Measurements from ENCODE around the gene PPP1R37.

PPP1R37 gene

GRCh38 chr19:45124021-45124420 is 31.0 kb downstream of the PPP1R37 start:
- ChIA-PET POLR2A (interaction anchor here (0.9 to 3.2 kb wide), 2 partner anchors 21 to 32 kb away, joined by 3 to 13 read pairs; partner anchors contain the start of gene PPP1R37), CTCF (interaction anchor here (0.7 to 4.2 kb wide), 4 partner anchors 12 to 63 kb away, joined by 3 to 30 read pairs (median 4); partner anchors contain the start of gene PPP1R37)
- Histone ChIP-seq H3K36me3 (ENCODE audit: control insufficient read depth in 2 of 2, insufficient read depth in 1 of 2, low read length in 2 of 2) (peaks cover 0 to 3% of the 10 kb centered on the region in 2 experiments; a peak in 2 of 3 replicates), H3K4me3 (ENCODE audit: low read depth, low read length) (no peak overlapping the region), H3K27ac (ENCODE audit: extremely low read depth, low read depth, low read length) (0 out of 2 replicates have a peak overlapping the region, but pooled peaks have one; percentile 22), H3K9me3 (ENCODE audit: control insufficient read depth, insufficient read depth, low read depth, low read length) (no peaks in the 10 kb centered on the region), H3K4me1 (ENCODE audit: control insufficient read depth, insufficient read depth, low read length) (peaks cover 8% of the 10 kb centered on the region)
- TF ChIP-seq PBX3 (CRISPR knock-in tag; IDR thresholded peaks at IDR 0.05): no peak
- no peak for TF ChIP-seq ZNF704 (tag by site-specific recombination; IDR thresholded peaks at IDR 0.05)
- TF ChIP-seq ZNF221 (tag by site-specific recombination; IDR thresholded peaks at IDR 0.05; ENCODE audit: borderline replicate concordance): no peak
- TF ChIP-seq ZXDB (tag by site-specific recombination; IDR thresholded peaks at IDR 0.05): no peak
- no peak for TF ChIP-seq KLF1 (tag by site-specific recombination; IDR thresholded peaks at IDR 0.05)
- no peak for TF ChIP-seq ZNF785 (tag by site-specific recombination; IDR thresholded peaks at IDR 0.05)
- TF ChIP-seq ZNF248 (tag by site-specific recombination; IDR thresholded peaks at IDR 0.05): no peak
- TF ChIP-seq IKZF3 (tag by site-specific recombination; IDR thresholded peaks at IDR 0.05): no peak
- no peak for TF ChIP-seq YY2 (tag by site-specific recombination; IDR thresholded peaks at IDR 0.05)
- TF ChIP-seq ZNF555 (tag by site-specific recombination; conservative IDR thresholded peaks at IDR 0.05): no peak

- Histone ChIP-seq H3K36me3 (ENCODE audit: control insufficient read depth in 2 of 2, insufficient read depth in 1 of 2, low read length in 2 of 2) (peaks cover 0 to 3% of the 10 kb centered on the region in 2 experiments; a peak in 1 of 3 replicates), H3K4me3 (ENCODE audit: low read depth, low read length) (no peak overlapping the region), H3K9me3 (ENCODE audit: control insufficient read depth, insufficient read depth, low read depth, low read length) (no peaks in the 10 kb centered on the region), H3K4me1 (ENCODE audit: control insufficient read depth, insufficient read depth, low read length) (peaks cover 10% of the 10 kb centered on the region), H3K27ac (ENCODE audit: extremely low read depth, low read depth, low read length) (no peak overlapping the region)
- TF ChIP-seq ZBTB20 (tag by site-specific recombination; IDR thresholded peaks at IDR 0.05) (no peak), YY2 (tag by site-specific recombination; IDR thresholded peaks at IDR 0.05) (no peak), ZNF148 (tag by site-specific recombination; IDR thresholded peaks at IDR 0.05; ENCODE audit: borderline replicate concordance) (no peak), ZNF114 (tag by site-specific recombination; IDR thresholded peaks at IDR 0.05) (no peak)
- POLR2A ChIA-PET: interaction anchor here (0.9 to 3.2 kb wide), 2 partner anchors 24 to 33 kb away, joined by 3 to 13 read pairs; partner anchors contain the start of gene PPP1R37
- CTCF ChIA-PET: interaction anchor here (0.6 to 4.2 kb wide), 23 partner anchors 9 to 317 kb away, joined by 3 to 30 read pairs (median 5); partner anchors contain the start of genes BLOC1S3, PPP1R37, TRAPPC6A and ZNF296
Observed at GRCh38 chr19:45125360-45125759, 32.4 kb downstream of the PPP1R37 start.

GRCh38 chr19:45125975-45126493 is 33.1 kb downstream of the PPP1R37 start:
- H3K27ac ChIP-seq (ENCODE audit: extremely low read depth, low read depth, low read length): no peak overlapping the region
- ChIA-PET POLR2A (interaction anchor here (3.2 kb wide), 1 partner anchor 34 kb away, joined by 13 read pairs; the partner anchor contains the start of gene PPP1R37), CTCF (interaction anchor here (0.6 to 4.2 kb wide), 31 partner anchors 8 to 213 kb away, joined by 3 to 30 read pairs (median 4); partner anchors contain the start of genes BLOC1S3, PPP1R37, TRAPPC6A and ZNF296)
- H3K36me3 ChIP-seq (ENCODE audit: control insufficient read depth in 2 of 2, insufficient read depth in 1 of 2, low read length in 2 of 2): peaks cover 0 to 3% of the 10 kb centered on the region in 2 experiments; a peak in 1 of 3 replicates
- no peak overlapping the region for H3K4me3 ChIP-seq (ENCODE audit: low read depth, low read length)
- peaks cover 13% of the 10 kb centered on the region for H3K4me1 ChIP-seq (ENCODE audit: control insufficient read depth, insufficient read depth, low read length)
- no peaks in the 10 kb centered on the region for H3K9me3 ChIP-seq (ENCODE audit: control insufficient read depth, insufficient read depth, low read depth, low read length)
- TF ChIP-seq TRIM28 (IDR thresholded peaks at IDR 0.05; ENCODE audit: borderline replicate concordance, low read length) (no peak), ZNF248 (tag by site-specific recombination; IDR thresholded peaks at IDR 0.05) (no peak), ZNF768 (tag by site-specific recombination; IDR thresholded peaks at IDR 0.05) (no peak), KLF1 (tag by site-specific recombination; IDR thresholded peaks at IDR 0.05) (0 out of 2 replicates have a peak, but pooled peaks have one; percentile 21), PATZ1 (tag by site-specific recombination; IDR thresholded peaks at IDR 0.05) (peak; percentile 24; the same call in 1 of the 2 replicates), ZNF121 (tag by site-specific recombination; IDR thresholded peaks at IDR 0.05) (no peak), ZNF776 (tag by site-specific recombination; IDR thresholded peaks at IDR 0.05; ENCODE audit: borderline replicate concordance) (no peak), ZNF146 (tag by site-specific recombination; IDR thresholded peaks at IDR 0.05) (no peak), ZEB2 (tag by site-specific recombination; IDR thresholded peaks at IDR 0.05) (no peak), ZNF18 (tag by site-specific recombination; IDR thresholded peaks at IDR 0.05) (no peak), TCF7L2 (IDR thresholded peaks at IDR 0.05; ENCODE audit: borderline replicate concordance, low read depth, low read length) (no peak)

All from HEK293 (cell line).